ENCODE measurements around the gene CDC27.
"Not testable (repeated sequence)": the region's sequence is repeated elsewhere in the genome, so short reads cannot be mapped to it uniquely, and the experiment has no call there.

Gene CDC27

DNA sequence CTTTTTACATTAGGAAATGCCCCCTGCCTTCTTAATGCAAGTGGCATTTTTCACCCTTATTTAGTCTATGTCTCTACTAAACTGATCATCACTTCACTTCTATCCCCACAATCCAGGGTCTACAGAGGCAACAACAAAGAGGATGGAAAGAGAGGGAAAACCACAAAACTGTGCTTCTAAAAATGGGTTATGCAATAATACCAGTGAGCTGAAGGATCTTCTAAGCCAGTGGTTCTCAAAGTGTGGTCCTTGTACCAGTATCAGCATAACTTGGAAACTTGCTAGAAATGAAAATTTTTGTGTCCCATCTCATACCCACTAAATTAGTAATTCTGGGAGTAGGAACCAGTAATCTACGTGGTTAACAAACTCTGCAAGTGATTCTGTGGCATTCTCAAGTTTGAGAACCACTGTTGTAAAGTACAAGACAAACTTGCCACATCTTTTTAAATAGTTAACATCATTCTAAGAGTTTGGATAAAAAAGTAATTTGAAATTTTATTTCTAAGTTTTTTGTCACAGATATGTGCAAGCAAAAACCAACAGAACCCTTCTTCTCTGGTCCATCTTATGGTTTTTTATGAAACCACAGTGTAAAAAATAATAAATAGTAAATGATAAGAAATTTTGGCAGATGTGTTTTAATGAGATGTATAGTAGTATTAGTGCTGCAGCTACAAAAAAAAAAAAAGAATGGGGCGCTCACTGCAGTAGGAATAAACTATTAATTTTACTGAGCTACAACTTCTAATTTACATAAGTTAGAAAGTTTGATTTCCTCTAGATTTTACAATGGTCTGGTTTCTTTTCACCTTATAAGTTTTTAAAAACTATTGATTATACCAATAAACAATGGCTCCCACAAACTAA is 16.2 kb downstream of the CDC27 start:
- H3K27me3 ChIP-seq (ENCODE audit: insufficient read depth, poor library complexity, severe bottlenecking): no peaks in the 10 kb centered on the region
- DNase-seq (ENCODE audit: low spot score) (no peak), ATAC-seq (ENCODE audit: low read depth) (no peak)
- no peaks in the 10 kb centered on the region for H3K9me3 ChIP-seq (ENCODE audit: severe bottlenecking)
- H3K27ac ChIP-seq (ENCODE audit: poor library complexity, severe bottlenecking): no peak overlapping the region
- TF ChIP-seq, protein P1, sequence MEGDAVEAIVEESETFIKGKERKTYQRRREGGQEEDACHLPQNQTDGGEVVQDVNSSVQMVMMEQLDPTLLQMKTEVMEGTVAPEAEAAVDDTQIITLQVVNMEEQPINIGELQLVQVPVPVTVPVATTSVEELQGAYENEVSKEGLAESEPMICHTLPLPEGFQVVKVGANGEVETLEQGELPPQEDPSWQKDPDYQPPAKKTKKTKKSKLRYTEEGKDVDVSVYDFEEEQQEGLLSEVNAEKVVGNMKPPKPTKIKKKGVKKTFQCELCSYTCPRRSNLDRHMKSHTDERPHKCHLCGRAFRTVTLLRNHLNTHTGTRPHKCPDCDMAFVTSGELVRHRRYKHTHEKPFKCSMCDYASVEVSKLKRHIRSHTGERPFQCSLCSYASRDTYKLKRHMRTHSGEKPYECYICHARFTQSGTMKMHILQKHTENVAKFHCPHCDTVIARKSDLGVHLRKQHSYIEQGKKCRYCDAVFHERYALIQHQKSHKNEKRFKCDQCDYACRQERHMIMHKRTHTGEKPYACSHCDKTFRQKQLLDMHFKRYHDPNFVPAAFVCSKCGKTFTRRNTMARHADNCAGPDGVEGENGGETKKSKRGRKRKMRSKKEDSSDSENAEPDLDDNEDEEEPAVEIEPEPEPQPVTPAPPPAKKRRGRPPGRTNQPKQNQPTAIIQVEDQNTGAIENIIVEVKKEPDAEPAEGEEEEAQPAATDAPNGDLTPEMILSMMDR (IDR thresholded peaks at IDR 0.05; ENCODE audit: poor library complexity, severe bottlenecking): no peak
- peaks cover 97% of the 10 kb centered on the region for H3K36me3 ChIP-seq (ENCODE audit: low read depth)
- no peak overlapping the region for H3K4me3 ChIP-seq (ENCODE audit: severe bottlenecking)
- no peaks in the 10 kb centered on the region for H3K4me1 ChIP-seq (ENCODE audit: insufficient read depth, poor library complexity, severe bottlenecking)

DNA sequence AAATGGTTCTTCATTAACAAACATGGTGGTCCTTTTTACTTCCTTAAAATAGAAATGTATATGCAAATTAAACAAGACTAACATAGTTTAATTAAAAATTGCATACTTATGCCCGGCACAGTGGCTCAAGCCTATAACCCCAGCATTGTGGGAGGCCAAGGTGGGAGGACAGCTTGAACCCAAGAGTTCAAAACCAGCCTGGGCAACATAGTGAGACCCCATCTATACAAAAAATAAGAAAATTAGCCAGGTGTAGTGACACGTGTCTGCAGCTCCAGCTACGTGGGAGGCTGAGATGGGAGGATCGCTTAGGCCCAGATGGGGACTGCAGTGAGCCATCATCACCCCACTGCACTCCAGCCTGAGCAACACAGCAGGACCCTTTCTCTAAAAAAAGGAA is 18.4 kb downstream of the CDC27 start:
- TF ChIP-seq, protein P1 (IDR thresholded peaks at IDR 0.05; ENCODE audit: poor library complexity, severe bottlenecking): no peak
- no peak for ATAC-seq (ENCODE audit: low read depth)
- no peak for DNase-seq (ENCODE audit: low spot score)
- Histone ChIP-seq H3K36me3 (ENCODE audit: low read depth) (peaks cover 97% of the 10 kb centered on the region), H3K4me1 (ENCODE audit: insufficient read depth, poor library complexity, severe bottlenecking) (no peaks in the 10 kb centered on the region), H3K4me3 (ENCODE audit: severe bottlenecking) (no peak overlapping the region), H3K27ac (ENCODE audit: poor library complexity, severe bottlenecking) (no peak overlapping the region), H3K9me3 (ENCODE audit: severe bottlenecking) (no peaks in the 10 kb centered on the region), H3K27me3 (ENCODE audit: insufficient read depth, poor library complexity, severe bottlenecking) (no peaks in the 10 kb centered on the region)

DNA sequence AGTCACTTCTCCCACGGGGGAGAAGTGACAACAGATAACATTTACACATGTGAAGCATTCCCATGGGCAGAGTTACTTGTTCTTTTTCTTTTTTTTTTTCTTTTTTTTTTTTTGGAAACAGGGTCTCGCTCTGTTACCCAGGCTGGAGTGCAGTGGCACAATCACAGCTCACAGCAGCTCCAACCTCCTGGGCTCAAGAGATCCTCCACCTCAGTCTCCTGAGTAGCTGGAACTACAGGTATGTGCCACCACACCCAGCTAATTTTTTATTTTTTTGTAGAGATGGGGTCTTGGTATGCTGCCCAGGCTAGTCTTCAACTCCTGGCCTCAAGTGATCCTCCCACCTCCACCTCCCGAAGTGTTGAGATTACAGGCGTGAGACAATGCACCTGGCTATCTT is 20.2 kb downstream of the CDC27 start:
- not testable (repeated sequence) for H3K27ac ChIP-seq (ENCODE audit: poor library complexity, severe bottlenecking); H3K4me3 ChIP-seq (ENCODE audit: severe bottlenecking); H3K4me1 ChIP-seq (ENCODE audit: insufficient read depth, poor library complexity, severe bottlenecking); H3K9me3 ChIP-seq (ENCODE audit: severe bottlenecking); DNase-seq (ENCODE audit: low spot score); ATAC-seq (ENCODE audit: low read depth); H3K27me3 ChIP-seq (ENCODE audit: insufficient read depth, poor library complexity, severe bottlenecking)
- peaks cover 99% of the 10 kb centered on the region for H3K36me3 ChIP-seq (ENCODE audit: low read depth)

DNA sequence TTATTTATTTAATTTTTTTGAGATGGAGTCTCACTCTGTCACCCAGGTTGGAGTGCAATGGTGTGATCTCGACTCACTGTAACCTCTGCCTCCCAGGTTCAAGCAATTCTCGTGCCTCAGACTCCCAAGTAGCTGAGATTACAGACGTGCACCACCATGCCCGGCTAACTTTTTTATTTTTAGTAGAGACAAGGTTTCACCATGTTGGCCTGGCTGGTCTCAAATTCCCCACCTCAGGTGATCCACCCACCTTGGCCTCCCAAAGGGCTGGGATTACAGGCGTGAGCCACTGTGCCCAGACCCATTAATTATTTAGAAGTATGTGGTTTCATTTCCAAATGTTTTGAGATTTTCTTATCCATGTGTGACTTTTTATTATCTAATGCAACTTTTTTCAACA is 22.2 kb downstream of the CDC27 start:
- ATAC-seq (ENCODE audit: low read depth); H3K27ac ChIP-seq (ENCODE audit: poor library complexity, severe bottlenecking); H3K27me3 ChIP-seq (ENCODE audit: insufficient read depth, poor library complexity, severe bottlenecking); H3K4me1 ChIP-seq (ENCODE audit: insufficient read depth, poor library complexity, severe bottlenecking); DNase-seq (ENCODE audit: low spot score); H3K9me3 ChIP-seq (ENCODE audit: severe bottlenecking); H3K4me3 ChIP-seq (ENCODE audit: severe bottlenecking): not testable (repeated sequence)
- peaks cover 93% of the 10 kb centered on the region for H3K36me3 ChIP-seq (ENCODE audit: low read depth)

DNA sequence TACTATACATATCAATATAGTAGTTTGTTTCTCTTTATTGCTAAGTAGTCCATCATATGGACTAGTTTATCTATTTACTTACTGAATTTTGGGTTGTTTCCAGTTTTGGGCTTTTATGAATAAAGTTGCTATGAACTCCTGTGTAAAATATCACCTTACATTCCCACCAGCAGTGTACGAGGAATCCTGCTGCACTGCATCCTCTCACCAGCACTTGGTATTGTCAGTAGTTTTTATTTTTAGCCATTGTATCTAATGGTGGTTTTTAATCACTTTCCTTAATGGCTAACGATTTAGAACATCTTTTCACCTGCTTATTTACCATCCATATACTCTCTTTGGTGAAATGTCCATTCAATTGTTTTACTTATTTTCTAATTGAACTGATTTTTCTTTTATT is 24.0 kb downstream of the CDC27 start:
- ATAC-seq (ENCODE audit: low read depth): no peak
- H3K9me3 ChIP-seq (ENCODE audit: severe bottlenecking): no peaks in the 10 kb centered on the region
- TF ChIP-seq, protein P1 (IDR thresholded peaks at IDR 0.05; ENCODE audit: poor library complexity, severe bottlenecking): no peak
- no peak overlapping the region for H3K27ac ChIP-seq (ENCODE audit: poor library complexity, severe bottlenecking)
- no peaks in the 10 kb centered on the region for H3K4me1 ChIP-seq (ENCODE audit: insufficient read depth, poor library complexity, severe bottlenecking)
- H3K4me3 ChIP-seq (ENCODE audit: severe bottlenecking): no peak overlapping the region
- peaks cover 91% of the 10 kb centered on the region for H3K36me3 ChIP-seq (ENCODE audit: low read depth)
- DNase-seq (ENCODE audit: low spot score): no peak
- no peaks in the 10 kb centered on the region for H3K27me3 ChIP-seq (ENCODE audit: insufficient read depth, poor library complexity, severe bottlenecking)

DNA sequence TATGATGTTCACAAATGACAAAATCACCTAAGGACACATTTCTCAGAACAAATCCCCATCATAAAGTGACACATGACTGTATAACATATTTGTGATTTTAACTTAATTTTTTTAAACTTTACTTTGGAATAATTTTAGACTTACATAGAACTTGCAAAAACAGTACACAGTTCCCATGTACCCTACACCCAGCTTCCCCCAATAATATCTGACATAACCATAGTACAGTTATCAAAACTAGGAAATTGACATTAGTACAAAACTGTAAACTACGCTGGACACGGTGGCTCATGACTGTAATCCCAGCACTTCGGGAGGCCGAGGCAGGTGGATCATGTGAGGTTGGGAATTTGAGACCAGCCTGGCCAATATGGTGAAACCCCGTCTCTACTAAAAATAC is 24.8 kb downstream of the CDC27 start:
- Histone ChIP-seq H3K36me3 (ENCODE audit: low read depth) (peaks cover 84% of the 10 kb centered on the region), H3K27me3 (ENCODE audit: insufficient read depth, poor library complexity, severe bottlenecking) (no peaks in the 10 kb centered on the region), H3K9me3 (ENCODE audit: severe bottlenecking) (no peaks in the 10 kb centered on the region), H3K4me1 (ENCODE audit: insufficient read depth, poor library complexity, severe bottlenecking) (no peaks in the 10 kb centered on the region), H3K27ac (ENCODE audit: poor library complexity, severe bottlenecking) (no peak overlapping the region), H3K4me3 (ENCODE audit: severe bottlenecking) (no peak overlapping the region)
- no peak for DNase-seq (ENCODE audit: low spot score)
- TF ChIP-seq, protein P1 (IDR thresholded peaks at IDR 0.05; ENCODE audit: poor library complexity, severe bottlenecking): no peak
- no peak for ATAC-seq (ENCODE audit: low read depth)

Measured in RWPE2 (cell line).